ENCODE measurements around the gene ZNF212.

Gene ZNF212

DNA sequence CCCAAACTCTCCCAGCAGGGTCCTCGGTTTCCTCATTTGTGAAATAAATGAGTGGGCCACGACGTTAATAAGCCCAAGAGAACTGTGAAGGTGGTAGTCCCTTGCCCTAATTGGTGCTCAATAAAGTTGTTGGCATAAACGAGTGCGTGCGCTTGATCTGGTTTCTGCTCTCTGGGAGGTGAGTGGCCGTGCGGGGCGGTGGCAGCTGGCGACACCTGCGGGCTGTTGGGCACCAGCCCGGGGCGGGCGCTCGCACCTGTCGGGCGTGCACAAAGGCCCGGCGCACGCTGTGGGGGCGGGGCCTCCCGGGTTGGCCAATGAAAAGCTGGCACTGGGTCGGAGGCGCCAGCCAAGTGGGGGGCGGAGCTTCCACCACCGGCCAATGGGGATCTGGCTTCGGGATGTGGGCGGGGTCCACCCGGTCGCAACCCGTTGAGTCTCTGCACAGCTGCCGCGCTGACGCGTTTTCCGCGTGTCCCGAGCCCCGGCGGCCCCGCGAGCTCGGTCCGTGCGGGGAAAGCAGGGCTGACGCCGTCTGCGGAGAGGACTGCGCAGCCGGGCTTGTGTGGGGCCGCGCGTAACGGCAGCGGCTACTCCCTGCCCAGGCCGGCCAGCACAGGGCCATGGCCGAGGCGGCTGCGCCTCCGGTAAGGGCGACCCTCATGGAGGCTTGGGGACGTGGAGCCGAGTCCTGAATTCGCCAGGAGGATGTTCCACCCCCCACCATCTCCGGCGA lies 45.6 kb downstream of the ZNF212 start:
- DNase-seq (ENCODE audit: low read depth) = peak; percentile 97

GRCh38 chr7:149285603-149286002 lies 46.2 kb downstream of the ZNF212 start:
- DNase-seq (ENCODE audit: low read depth) = no peak

GRCh38 chr7:149286811-149287400 lies 47.5 kb downstream of the ZNF212 start:
- no peak for DNase-seq (ENCODE audit: low read depth)

- no peak for DNase-seq (ENCODE audit: low read depth)
Measured at GRCh38 chr7:149287622-149288021, 48.2 kb downstream of the ZNF212 start.

- DNase-seq (ENCODE audit: low read depth) = no peak
Measured at GRCh38 chr7:149289262-149289661, 49.8 kb downstream of the ZNF212 start.

GRCh38 chr7:149289856-149290255 lies 50.4 kb downstream of the ZNF212 start:
- no peak for DNase-seq (ENCODE audit: low read depth)

- DNase-seq (ENCODE audit: low read depth) = no peak
Measured at GRCh38 chr7:149291036-149291780, 51.8 kb downstream of the ZNF212 start.

DNA sequence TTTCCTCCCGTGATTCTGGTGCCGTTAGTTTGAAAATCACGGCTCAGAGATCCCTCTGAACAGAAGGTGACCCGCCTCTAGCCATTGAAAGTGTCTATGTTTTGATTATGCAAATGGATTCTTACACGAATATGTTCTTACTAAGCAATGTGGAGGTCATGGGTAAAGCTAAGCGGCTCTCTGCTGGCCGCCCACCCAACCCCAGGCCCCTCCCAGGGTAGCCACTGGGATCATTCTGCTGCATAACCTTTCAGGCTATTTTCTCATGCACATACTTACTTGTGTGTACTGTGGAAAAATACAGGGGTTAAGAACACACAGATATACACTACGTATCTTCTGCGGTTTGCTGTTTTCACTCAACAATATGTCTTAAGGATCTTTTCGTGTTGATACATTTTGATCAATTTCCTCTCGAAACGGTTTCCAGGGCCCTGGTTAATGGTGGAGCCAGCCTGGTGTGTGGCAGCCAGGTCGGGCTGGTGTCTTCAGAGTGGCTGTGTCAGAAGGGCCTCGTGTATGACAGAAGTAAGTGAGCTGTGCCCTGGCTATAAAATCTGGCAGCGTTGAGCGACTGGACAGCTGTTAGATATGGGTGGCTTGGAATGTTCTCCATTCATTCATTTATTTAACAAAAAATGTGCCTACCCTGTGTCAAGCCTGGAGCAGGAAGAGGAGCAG lies 52.5 kb downstream of the ZNF212 start:
- no peak for DNase-seq (ENCODE audit: low read depth)

DNA sequence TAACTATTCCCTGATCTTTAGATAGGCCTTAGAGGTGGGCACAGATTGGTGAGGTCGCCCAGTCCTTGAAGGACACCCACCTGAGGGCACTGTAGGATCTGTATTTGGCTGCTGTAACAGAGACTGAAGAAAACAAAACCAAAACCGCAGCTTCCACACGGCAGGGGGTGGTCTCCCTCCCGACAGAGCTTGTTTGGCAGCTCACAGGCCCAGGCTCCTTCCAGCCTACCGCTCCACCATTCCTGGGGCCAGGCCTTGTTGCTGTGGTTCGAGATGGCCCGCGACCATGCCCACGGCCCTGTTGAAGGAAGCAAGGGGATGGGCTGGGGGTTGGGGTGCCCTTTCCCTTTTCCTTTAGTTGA lies 53.0 kb downstream of the ZNF212 start:
- no peak for DNase-seq (ENCODE audit: low read depth)

DNA sequence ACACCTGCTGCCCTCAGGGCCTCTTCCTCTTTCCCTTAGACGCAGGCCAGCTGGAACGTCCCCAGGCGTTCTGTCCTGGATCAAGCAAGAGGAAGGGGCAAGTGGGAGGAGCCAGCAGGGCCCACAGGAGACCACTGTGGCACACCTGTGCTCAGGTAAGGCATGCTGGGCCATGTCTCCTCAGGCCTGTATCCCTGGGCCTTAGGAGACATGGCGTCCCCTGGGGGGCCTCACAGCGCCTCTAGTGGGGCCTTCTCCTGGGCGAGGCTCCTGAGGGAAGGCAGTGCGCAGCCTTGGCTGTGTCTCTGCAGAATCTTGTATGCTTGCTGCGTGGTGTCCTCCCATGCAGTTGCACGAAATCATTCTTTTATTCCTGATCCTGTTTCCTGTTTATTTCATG lies 53.9 kb downstream of the ZNF212 start:
- DNase-seq (ENCODE audit: low read depth) = no peak

GRCh38 chr7:149293946-149294633 lies 54.6 kb downstream of the ZNF212 start:
- no peak for DNase-seq (ENCODE audit: low read depth)

GRCh38 chr7:149294634-149295480 lies 55.4 kb downstream of the ZNF212 start:
- no peak for DNase-seq (ENCODE audit: low read depth)

DNA sequence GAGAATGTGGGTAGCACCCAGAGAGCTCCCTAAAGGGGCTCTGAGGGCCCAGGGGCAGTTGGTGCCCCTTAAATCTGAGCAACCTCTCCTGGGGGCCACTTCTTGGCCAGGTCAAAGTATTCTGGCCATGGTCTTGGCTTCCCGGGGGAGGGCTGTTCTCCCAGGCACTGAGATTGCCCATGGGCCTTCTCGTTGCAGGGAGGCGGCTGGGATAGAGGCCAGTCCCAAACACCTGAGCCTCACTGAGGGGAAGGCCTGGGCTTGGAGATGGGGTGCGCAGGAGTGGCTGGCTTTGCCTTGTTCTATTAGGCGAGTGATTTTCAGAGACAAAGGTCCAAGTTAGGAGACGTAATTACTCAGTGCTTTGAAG lies 56.0 kb downstream of the ZNF212 start:
- no peak for DNase-seq (ENCODE audit: low read depth)

DNA sequence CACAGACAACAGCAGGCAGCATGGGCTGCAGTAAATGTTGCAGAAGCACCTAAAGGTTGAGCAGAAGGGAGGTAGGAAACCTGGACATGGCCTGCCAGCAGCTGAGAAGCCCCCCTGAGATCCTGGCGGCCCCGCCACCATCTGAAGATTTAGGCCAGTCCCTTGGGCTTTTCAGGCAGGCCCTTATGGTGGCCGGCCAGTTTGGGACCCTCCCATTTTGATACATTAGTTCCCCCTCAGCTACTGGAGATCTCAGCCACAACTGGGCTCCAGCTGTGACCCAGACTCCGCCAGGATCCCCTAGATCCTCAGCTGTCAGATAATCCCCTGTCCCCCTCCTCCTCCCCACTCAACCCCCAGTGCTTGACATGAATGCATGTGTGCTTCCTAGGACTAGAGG lies 56.9 kb downstream of the ZNF212 start:
- no peak for DNase-seq (ENCODE audit: low read depth)

- no peak for DNase-seq (ENCODE audit: low read depth)
Measured at GRCh38 chr7:149297034-149297755, 57.7 kb downstream of the ZNF212 start.

DNA sequence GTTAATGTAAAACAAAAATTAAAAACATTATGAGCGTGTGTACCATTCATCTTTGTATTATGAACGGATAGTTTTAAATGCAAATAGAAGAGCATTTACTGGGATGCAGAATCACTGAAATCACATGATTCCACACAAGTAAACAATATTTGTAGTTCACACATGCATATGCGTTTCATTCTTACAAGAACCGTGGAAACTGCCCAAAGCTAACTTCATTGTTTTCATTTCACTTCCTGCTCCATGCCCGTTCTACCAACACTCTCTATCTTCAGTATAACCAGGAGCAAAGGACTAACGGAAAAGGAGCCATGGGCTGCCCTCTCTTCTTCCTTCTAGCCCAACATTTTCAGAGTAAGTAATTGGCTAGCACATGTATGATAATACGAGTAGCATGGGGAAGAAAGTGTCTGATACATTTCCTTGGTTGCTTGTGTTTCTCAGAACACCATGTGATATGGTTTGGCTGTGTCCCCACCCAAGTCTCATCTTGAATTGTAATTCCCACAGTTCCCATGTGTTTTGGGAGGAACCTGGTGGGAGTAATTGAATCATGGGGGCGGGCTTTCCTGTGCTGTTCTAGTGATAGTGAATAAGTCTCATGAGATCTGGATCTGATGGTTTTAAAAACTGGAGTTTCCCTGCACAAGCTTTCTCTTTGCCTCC lies 61.3 kb downstream of the ZNF212 start:
- DNase-seq (ENCODE audit: low read depth) = no peak

- no peak for DNase-seq (ENCODE audit: low read depth)
Measured at GRCh38 chr7:149302222-149302621, 62.8 kb downstream of the ZNF212 start.

DNA sequence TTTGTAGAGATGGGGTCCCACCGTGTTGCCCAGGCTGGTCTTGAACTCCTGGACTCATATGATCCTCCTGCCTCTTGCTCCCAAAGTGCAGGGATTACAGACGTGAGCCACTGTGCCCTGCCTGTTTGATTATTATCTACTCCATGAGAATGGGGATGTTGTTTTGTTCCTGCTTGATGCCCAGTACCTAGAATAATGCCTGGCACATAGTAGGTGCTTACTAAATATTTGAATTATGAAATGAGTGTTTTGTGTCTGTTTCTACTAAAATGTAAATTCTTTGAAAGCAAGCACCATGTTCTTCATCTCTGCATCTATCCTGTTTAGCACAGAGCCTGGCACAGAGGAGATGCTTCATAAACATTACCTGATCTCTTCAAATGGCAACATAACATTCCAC lies 63.4 kb downstream of the ZNF212 start:
- no peak for DNase-seq (ENCODE audit: low read depth)

GRCh38 chr7:149304006-149304405 lies 64.6 kb downstream of the ZNF212 start:
- DNase-seq (ENCODE audit: low read depth) = no peak

All from T follicular helper cell (primary cell).